ENCODE results near the gene IL1B.
"Not testable (repeated sequence)": the region's sequence is repeated elsewhere in the genome, so short reads cannot be mapped to it uniquely, and the experiment has no call there.

Gene IL1B

GRCh38 chr2:112839407-112840067, 3.0 kb upstream of the IL1B start:
- no peak for TF ChIP-seq POLR2A (IDR thresholded peaks at IDR 0.05; ENCODE audit: low read depth, low read length)
- no peak for FAIRE-seq
- no peak for DNase-seq (ENCODE audit: insufficient read length, low spot score)

DNA sequence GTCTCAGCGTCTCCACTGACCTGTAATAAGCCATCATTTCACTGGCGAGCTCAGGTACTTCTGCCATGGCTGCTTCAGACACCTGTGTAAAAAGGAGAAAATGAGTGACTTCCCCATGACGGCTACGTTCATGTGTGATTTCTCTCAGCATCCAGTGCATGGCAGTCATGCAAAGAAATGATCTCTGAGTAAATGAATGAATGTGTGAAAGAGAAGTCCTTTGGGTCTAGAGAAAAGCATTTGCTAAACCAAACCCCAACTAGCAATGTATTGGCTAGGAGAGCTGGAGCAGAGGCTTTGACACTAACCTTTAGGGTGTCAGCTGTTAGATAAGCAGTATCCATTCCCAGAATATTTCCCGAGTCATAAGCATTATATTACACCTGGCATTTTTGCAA, 417 bp downstream of the IL1B start:
- no peak for TF ChIP-seq POLR2A (IDR thresholded peaks at IDR 0.05; ENCODE audit: low read depth, low read length)
- FAIRE-seq (no peak), DNase-seq (ENCODE audit: insufficient read length, low spot score) (no peak)

DNA sequence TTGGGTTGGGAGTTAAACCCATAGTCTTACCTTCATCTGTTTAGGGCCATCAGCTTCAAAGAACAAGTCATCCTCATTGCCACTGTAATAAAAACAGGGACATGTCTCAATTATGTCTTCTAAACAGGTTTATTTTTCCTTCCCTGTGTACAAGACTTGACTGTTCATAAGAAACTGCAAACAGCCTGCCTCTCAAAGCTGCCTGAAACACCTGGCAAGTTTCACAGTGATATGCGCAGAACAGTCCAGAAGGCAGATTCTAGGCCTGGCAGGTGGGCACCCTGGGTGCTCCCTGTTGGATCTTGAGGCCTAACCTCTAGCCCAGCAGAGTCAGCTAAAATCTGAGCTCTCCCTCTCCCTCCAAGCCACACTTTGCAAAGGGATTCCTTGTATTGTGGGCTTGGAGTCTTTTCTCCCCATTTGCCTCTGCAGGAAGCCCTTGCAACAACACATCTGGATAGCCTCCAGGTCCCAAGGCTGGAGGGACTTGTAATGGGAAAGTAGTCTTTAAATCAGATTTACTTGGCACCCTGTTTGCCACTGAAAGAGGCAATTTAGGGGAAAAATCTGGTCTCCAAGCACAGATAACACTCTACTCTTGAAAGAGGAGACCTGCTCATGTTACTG, 930 bp downstream of the IL1B start:
- no peak for TF ChIP-seq POLR2A (IDR thresholded peaks at IDR 0.05; ENCODE audit: low read depth, low read length)
- FAIRE-seq (no peak), DNase-seq (ENCODE audit: insufficient read length, low spot score) (no peak)

DNA sequence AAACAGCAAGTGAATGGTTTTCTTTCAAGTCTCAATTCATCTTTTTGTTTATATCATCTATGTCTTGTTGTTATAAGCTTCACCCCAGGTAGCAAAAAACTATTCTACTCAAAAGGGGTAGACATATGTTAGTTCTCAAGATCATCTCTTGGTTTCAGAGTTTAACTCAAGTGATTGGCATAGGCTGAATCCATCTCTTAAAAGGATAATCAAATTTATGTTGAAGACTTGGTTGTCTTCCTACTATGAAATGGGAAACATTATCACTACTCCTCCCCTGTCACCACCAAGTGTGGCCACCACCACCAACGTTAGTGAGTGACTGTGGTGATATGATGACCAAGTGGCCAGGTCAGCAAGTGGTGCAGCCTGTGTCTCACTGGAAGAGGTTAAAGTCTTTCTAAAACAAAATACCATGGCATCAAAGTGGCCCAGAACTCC, 1.5 kb downstream of the IL1B start:
- DNase-seq (ENCODE audit: insufficient read length, low spot score), result no peak
- TF ChIP-seq POLR2A (IDR thresholded peaks at IDR 0.05; ENCODE audit: low read depth, low read length), result no peak
- no peak for FAIRE-seq

- DNase-seq (ENCODE audit: insufficient read length, low spot score), result no peak
- no peak for FAIRE-seq
- no peak for TF ChIP-seq POLR2A (IDR thresholded peaks at IDR 0.05; ENCODE audit: low read depth, low read length)
These were observed 2.1 kb downstream of the IL1B start for GRCh38 chr2:112834396-112835037.

DNA sequence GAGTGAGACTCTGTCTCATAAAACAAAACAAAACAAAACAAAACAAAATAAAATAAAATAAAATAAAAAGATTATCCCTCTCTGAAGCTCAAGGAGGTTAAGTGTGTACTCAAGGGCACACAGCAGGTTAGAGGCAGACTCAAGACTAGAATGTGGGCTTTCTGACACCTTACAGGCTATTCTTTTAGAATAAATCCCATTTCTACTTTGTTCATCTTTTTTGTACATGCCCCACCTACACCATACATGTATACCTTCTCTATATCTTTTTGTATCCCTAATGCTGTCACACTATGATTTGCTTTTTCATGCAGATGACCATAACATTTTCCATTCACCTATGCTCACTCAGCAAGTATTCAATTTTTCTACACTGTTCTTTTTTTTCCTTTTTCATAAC, 2.6 kb downstream of the IL1B start:
- DNase-seq (ENCODE audit: insufficient read length, low spot score), result no peak
- no peak for TF ChIP-seq POLR2A (IDR thresholded peaks at IDR 0.05; ENCODE audit: low read depth, low read length)
- FAIRE-seq, result no peak

DNA sequence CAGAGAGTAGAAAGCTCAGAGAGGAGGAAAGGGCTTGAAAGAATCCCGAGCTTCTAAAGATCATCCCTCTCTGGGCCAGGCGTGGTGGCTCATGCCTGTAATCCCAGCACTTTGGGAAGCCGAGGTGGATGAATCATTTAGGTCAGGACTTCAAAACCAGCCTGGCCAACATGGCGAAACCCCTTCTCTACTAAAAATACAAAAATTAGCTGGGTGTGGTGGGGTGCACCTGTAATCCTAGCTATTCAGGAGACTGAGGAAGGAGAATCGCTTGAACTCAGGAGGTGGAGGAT, 3.0 kb downstream of the IL1B start:
- not testable (repeated sequence) for DNase-seq (ENCODE audit: insufficient read length, low spot score); FAIRE-seq

- no peak for TF ChIP-seq POLR2A (IDR thresholded peaks at IDR 0.05; ENCODE audit: low read depth, low read length)
- DNase-seq (ENCODE audit: insufficient read length, low spot score) (no peak), FAIRE-seq (no peak)
These were observed 3.5 kb downstream of the IL1B start for GRCh38 chr2:112832841-112833638.

DNA sequence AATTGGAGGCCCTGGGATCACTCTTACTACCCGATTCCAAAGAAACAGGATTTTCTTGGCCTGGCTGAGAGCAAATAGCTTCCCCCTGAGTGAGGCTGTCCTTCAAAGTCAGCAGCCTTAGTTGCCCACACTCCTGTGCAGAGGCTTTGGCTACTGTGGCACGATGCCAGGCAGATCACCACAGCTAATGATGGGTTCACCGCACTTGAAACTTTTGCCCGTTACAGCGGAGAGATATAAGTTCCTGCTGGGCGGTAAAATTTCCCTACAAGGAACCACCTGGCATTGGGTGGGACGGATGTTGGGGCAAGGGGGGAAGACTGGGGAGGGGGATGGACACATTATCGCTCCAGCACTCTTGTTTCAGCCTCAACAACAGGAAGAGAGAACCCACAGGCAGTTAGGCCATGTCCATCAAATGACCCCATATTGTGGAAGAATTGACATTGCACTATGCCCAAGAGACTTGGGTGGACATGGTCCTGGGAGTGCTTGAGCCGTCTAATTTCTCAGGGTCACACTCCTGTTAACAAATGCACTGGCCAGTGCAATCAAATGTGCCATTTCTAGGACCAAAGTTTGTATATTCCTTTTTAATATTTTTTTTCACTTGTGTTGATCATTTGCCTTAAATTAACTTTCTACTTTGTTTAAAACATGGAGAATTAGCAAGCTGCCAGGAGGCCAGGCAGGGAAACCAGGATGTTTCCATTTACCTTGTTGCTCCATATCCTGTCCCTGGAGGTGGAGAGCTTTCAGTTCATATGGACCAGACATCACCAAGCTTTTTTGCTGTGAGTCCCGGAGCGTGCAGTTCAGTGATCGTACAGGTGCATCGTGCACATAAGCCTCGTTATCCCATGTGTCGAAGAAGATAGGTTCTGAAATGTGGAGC, 4.4 kb downstream of the IL1B start:
- no peak for TF ChIP-seq POLR2A (IDR thresholded peaks at IDR 0.05; ENCODE audit: low read depth, low read length)
- no peak for FAIRE-seq
- no peak for DNase-seq (ENCODE audit: insufficient read length, low spot score)

DNA sequence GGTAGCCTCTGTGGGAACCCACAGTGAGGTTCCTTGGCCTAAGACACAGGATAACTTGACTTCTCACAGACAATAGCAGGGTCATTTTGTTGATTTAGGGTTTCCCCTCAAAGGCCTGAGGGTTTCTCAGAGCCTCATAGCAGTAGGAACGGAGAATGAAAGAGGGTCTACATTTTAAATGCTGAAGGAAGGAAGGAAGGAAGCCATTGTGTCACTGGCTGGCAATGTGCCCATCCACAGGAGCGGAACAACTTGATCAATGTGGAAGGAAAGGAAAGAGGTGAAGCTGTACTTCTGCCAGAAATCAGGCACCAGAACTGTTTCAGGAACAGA, 5.1 kb downstream of the IL1B start:
- no peak for TF ChIP-seq POLR2A (IDR thresholded peaks at IDR 0.05; ENCODE audit: low read depth, low read length)
- FAIRE-seq, result no peak
- DNase-seq (ENCODE audit: insufficient read length, low spot score), result no peak

- FAIRE-seq, result no peak
- no peak for DNase-seq (ENCODE audit: insufficient read length, low spot score)
- TF ChIP-seq POLR2A (IDR thresholded peaks at IDR 0.05; ENCODE audit: low read depth, low read length), result no peak
These were observed 5.7 kb downstream of the IL1B start for GRCh38 chr2:112830682-112831512.

DNA sequence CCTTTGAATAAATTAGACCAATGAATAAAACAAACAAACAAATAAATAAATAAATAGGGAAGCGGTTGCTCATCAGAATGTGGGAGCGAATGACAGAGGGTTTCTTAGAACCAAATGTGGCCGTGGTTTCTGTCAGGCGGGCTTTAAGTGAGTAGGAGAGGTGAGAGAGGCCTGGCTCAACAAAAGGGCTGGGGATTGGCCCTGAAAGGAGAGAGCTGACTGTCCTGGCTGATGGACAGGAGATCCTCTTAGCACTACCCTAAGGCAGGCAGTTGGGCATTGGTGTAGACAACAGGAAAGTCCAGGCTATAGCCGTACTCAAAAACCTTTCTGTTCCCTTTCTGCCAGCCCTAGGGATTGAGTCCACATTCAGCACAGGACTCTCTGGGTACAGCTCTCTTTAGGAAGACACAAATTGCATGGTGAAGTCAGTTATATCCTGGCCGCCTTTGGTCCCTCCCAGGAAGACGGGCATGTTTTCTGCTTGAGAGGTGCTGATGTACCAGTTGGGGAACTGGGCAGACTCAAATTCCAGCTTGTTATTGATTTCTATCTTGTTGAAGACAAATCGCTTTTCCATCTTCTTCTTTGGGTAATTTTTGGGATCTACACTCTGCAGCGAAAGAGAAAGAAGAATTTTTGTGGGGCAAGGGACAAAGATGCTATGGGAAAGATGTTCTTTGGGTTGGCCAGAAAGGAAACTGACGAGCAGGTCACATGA, 6.5 kb downstream of the IL1B start:
- DNase-seq (ENCODE audit: insufficient read length, low spot score) (no peak), FAIRE-seq (no peak)
- TF ChIP-seq POLR2A (IDR thresholded peaks at IDR 0.05; ENCODE audit: low read depth, low read length), result no peak

All from H54 (cell line).